ENCODE results near the gene TNFSF12.
A peak's percentile ranks its signal among the peaks of the same experiment; 100 is the strongest.

The TNFSF12 gene

DNA sequence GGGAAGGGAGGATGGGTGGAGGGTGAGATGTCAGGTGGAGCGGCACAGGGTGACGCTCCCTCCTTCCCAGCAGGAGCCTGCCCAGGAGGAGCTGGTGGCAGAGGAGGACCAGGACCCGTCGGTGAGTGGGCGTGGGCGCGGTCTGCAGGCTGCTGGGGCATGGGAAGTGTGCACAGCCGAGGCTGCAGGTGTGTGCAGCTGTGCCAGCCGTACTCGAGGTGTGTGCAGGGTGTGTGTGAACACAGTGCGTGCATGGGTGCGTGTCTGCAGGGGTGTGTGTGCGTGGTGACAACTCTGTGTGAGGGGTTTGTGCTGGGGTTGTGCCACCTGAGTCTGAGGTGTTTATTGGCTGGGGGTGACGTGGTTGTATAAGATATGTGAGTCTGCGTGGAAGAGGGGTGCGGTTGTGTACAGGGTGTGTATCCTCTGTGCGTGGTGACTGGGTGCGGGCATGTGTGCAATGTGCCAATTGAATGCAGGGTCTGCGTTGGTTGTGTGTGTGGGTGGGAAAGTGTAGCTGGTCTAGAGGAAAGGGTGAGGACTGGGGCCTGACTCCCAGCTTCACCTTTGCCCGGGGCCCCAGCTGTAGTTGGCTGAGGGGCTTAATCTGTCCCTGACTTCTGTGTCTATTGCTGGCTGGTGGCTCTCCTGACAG lies 670 bp downstream of the TNFSF12 start:
- no peak for DNase-seq

DNA sequence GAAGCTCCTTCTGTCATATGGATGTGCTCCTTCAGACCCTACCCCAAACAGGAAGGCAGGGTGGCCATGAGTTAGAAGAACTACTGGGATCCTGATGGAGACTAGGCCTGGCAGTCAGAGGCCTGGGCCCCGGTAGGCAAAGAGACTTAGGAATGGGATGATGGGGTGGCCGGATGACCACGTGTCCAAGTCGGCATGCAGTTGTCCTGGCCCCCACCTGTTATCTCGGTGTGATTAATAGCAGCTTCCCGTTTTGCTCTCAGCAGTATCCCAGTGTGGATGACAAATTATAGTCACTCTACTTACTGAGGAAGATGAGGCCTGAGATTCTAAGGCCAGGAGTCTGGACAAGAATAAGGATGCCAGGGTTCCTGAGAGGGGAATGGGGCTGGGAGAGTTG lies 1.5 kb downstream of the TNFSF12 start:
- DNase-seq = no peak

DNA sequence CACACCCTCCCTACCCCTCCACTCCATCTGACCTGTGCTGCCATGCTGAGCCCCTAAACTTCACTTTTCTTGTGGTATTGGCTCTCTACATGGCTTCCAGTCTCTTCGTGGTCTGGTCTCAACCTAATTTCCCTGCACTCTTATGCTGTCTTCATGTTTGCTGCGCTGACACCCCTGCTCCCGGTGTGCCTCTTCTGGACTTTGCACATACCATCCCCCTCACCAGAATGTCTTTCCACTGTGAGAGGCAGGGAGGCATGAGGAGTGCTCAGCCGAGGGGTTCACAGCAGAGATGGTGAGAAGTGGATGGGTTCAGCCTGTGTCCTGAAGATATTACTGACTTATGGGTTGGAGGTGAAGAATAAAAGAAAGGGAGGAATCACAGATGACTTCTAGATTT lies 2.5 kb downstream of the TNFSF12 start:
- DNase-seq = no peak

DNA sequence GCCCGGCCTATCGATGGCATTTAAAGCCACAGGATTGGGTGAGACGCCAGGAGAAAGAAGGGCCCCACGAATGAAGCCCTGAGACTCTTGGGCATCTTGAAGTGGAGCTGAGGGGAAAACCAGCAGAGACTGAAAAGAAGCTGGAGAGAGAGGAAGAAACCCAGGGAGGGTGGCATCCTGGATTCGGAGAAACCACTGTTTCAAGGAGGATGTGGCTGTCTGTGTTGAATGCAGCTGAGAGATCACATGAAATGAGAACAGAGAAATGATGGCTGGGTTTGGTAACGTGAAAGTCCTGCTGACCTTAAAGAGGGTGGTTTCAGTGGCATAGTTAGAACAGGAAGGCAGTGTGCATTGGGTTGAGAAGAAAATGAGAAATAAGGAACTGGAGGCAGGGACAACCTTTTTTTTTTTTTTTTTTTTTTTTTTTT lies 3.8 kb downstream of the TNFSF12 start:
- no peak for DNase-seq

- no peak for DNase-seq
Measured at GRCh38 chr17:7553356-7553755, 4.5 kb downstream of the TNFSF12 start.

DNA sequence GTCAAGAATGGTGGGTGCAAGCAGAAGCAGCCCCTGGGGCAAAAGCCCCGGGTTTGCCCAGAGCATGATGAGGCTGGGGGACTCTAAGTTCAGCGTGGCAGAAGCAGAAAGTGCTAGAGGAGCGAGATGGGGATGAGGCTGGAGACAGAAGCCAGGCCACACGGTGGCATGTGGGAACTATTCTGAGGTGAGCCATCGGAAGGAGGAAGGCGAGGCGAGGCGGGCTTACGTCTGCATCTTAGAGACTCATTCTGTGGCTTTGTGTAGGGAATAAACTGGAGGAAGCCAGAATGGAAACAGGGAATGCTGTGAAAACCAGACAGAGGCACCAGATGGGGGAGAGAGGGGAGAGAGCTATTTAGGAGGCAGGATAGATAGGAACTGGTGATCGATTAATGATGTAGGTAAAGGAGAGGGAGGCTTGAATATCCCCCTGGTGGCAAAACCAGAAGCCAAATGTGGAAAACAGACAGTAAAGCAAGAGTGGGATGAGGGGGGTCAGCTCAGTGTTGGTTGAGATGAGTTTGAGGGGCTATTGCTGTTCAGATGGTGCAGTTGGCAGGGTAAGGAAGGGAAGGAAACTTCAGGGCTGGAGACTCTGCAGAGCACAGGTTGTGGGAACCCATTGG lies 6.6 kb downstream of the TNFSF12 start:
- no peak for DNase-seq

GRCh38 chr17:7556627-7557026 lies 7.8 kb downstream of the TNFSF12 start:
- no peak for DNase-seq

GRCh38 chr17:7557147-7557764 lies 8.4 kb downstream of the TNFSF12 start:
- no peak for DNase-seq

- no peak for DNase-seq
Measured at GRCh38 chr17:7557775-7558543, 9.1 kb downstream of the TNFSF12 start.

DNA sequence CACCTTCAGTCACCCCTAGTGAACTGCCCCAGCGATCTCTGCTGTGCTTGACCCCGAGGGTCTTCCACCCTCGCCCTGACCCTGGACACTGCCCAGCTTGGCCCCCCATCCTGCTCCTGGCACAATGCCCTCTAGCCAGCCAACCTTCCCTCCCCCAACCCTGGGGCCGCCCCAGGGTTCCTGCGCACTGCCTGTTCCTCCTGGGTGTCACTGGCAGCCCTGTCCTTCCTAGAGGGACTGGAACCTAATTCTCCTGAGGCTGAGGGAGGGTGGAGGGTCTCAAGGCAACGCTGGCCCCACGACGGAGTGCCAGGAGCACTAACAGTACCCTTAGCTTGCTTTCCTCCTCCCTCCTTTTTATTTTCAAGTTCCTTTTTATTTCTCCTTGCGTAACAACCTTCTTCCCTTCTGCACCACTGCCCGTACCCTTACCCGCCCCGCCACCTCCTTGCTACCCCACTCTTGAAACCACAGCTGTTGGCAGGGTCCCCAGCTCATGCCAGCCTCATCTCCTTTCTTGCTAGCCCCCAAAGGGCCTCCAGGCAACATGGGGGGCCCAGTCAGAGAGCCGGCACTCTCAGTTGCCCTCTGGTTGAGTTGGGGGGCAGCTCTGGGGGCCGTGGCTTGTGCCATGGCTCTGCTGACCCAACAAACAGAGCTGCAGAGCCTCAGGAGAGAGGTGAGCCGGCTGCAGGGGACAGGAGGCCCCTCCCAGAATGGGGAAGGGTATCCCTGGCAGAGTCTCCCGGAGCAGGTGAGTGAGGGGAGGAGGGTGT lies 9.9 kb downstream of the TNFSF12 start, which contains the start of gene TNFSF13:
TNFSF13 (plus strand) TSS at position 207 of the 776 bp plus-strand sequence; CDS start at position 497, 290 bp downstream.
- DNase-seq = no peak

DNA sequence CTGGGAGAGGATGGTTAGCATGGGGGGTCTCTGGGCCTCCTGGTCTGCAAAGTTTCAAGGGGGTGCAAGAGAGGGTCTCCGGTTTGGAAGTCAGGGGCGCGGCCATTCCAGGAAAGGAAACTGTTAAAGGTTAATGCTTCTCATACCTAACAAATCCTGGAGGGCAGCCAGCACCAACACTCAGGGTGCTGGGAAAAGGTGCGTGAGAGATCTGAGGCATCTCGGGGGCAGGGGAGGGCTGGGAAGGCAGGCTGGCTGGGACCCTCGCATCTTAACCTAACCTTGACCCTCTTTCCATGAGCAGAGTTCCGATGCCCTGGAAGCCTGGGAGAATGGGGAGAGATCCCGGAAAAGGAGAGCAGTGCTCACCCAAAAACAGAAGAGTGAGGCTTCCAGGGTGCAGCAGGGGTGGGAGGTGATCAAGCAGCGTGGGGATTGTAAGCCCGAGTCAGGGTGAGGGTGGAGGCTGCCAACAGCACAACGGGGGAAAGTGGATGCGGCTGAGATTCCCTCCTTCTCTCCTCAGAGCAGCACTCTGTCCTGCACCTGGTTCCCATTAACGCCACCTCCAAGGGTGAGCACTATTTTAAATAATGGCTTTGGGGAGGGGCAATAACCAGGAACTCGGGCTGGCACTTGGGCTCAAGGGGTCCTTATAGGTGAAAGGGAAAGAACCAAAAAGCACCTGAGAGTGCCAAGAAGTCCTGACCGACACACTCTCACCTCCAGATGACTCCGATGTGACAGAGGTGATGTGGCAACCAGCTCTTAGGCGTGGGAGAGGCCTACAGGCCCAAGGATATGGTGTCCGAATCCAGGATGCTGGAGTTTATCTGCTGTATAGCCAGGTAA lies 10.7 kb downstream of the TNFSF12 start:
- no peak for DNase-seq

GRCh38 chr17:7560172-7561027 lies 11.5 kb downstream of the TNFSF12 start:
- DNase-seq = no peak

GRCh38 chr17:7561028-7561575 lies 12.2 kb downstream of the TNFSF12 start:
- DNase-seq = peak; percentile 36 to 42

DNA sequence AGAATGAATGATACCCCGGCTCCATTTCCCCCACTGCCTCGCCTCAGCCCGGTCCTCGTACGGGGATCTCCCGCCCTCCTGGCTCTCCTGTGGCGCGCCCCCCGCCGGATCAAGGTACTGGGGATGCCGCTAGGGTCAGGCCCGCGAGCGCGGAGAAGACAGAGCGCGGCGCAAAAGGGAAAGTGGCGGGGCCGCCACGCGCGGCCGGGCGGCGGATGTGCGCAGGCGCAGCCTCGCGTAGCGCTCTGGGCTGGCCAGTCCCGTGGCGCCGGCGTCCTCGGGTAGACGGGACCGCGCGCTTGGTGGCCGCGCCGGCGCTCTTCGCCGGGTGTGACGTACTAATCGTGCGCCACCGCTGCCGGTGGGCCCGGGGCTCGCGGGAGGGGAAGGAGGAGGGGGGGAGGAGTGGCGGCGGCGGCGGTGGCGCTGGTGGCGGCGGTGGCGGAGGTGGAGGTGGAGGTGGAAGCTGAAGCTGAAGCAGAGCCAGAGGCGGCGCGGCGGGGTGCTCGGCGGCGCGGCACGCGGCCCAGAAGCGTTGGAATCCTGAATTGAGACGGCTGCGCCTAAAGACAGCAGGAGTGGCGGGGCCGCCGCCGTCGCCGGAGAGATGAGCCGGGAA lies 12.8 kb downstream of the TNFSF12 start, which contains the start of gene SENP3:
SENP3 (plus strand) TSS at position 331 of the 619 bp plus-strand sequence. CDS start 1,158 bp downstream, outside the sequence.
- DNase-seq = peak; percentile 39 to 55

DNA sequence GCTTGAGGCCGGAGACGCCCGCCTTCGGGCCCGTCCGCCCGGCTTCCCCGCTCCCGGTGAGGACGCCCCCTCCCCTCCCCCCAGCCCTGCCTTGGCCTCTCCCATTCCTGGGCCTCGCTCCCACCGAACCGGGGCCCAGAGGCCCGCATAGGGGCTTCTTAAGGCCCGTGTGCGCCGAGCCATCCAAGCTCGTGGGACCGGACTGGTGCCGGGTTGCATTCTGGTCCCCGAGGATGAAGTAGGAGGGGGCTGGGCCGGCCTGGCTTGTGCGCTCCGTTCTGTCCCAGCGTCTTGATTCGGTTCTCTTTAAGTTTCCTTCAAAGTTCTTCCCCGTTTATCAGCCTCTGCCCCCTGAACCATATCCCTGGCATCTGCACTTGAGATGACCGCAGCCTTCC lies 13.3 kb downstream of the TNFSF12 start:
- DNase-seq = no peak

DNA sequence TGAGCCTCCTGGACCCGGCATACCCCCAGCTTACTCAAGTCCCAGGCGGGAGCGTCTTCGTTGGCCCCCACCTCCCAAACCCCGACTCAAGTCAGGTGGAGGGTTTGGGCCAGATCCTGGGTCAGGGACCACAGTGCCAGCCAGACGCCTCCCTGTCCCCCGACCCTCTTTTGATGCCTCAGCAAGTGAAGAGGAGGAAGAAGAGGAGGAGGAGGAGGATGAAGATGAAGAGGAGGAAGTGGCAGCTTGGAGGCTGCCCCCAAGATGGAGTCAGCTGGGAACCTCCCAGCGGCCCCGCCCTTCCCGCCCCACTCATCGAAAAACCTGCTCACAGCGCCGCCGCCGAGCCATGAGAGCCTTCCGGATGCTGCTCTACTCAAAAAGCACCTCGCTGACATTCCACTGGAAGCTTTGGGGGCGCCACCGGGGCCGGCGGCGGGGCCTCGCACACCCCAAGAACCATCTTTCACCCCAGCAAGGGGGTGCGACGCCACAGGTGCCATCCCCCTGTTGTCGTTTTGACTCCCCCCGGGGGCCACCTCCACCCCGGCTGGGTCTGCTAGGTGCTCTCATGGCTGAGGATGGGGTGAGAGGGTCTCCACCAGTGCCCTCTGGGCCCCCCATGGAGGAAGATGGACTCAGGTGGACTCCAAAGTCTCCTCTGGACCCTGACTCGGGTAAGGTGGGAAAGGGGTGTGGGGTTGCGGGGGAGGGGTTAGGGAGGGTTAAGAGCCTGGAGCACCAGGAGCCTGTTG lies 14.4 kb downstream of the TNFSF12 start:
- no peak for DNase-seq

GRCh38 chr17:7569571-7569970 lies 20.7 kb downstream of the TNFSF12 start:
- no peak for DNase-seq

- no peak for DNase-seq
Measured at GRCh38 chr17:7570351-7570750, 21.5 kb downstream of the TNFSF12 start.

DNA sequence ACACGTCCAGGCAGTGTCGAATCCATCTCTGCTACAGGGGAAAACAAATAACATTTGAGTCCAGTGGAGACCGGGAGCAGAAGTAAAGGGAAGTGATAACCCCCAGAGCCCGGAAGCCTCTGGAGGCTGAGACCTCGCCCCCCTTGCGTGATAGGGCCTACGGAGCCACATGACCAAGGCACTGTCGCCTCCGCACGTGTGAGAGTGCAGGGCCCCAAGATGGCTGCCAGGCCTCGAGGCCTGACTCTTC lies 23.4 kb downstream of the TNFSF12 start:
- DNase-seq = no peak
